H9 (cell line): ENCODE data around the gene IQCE. TPM values are rescaled to one million over a fixed set of nuclear protein-coding genes. Genes with fewer than 3 reads are reported as not detected.

Experiments
- DNase-seq: peaks from one replicate; pipeline ENCODE4 v3.0.0-alpha.2; 2017
- H2AFZ ChIP-seq: one replicate; pipeline ENCODE4 v1.6.1; 2013; ENCODE audit warnings: mild to moderate bottlenecking, low read length, control low read depth, moderate library complexity
- H2AK5ac ChIP-seq: 2 replicates; pipeline ENCODE4 v1.6.1; 2013; ENCODE audit warnings: low read length, control low read depth, mixed read lengths; ENCODE audit not compliant: insufficient read length
- H2BK120ac ChIP-seq: one replicate; pipeline ENCODE4 v1.6.1; 2013; ENCODE audit warnings: low read depth, mild to moderate bottlenecking, low read length, control low read depth, inconsistent platforms; ENCODE audit not compliant: poor library complexity, severe bottlenecking
- H2BK12ac ChIP-seq: 2 replicates; pipeline ENCODE4 v1.6.1; 2013; ENCODE audit warnings: low read length, control low read depth, mixed read lengths, low read depth; ENCODE audit not compliant: insufficient read length
- H2BK15ac ChIP-seq: 2 replicates; pipeline ENCODE4 v1.6.1; 2013; ENCODE audit warnings: low read depth, low read length, control low read depth
- H2BK20ac ChIP-seq: one replicate; pipeline ENCODE4 v1.6.1; 2013; ENCODE audit warnings: low read depth, mild to moderate bottlenecking, low read length, control low read depth, inconsistent platforms; ENCODE audit not compliant: poor library complexity, severe bottlenecking
- H2BK5ac ChIP-seq: 2 replicates; pipeline ENCODE4 v1.6.1; 2013; ENCODE audit warnings: low read length, control low read depth, mixed read lengths; ENCODE audit not compliant: insufficient read length
- H3K14ac ChIP-seq: 2 replicates; pipeline ENCODE4 v1.6.1; 2013; ENCODE audit warnings: low read length, control low read depth; ENCODE audit not compliant: insufficient read depth
- H3K18ac ChIP-seq: 2 replicates; pipeline ENCODE4 v1.6.1; 2013; ENCODE audit warnings: low read depth, mild to moderate bottlenecking, mixed read lengths, low read length, control low read depth; ENCODE audit not compliant: insufficient read length
- H3K23ac ChIP-seq: 2 replicates; pipeline ENCODE4 v1.6.1; 2013; ENCODE audit warnings: low read length, control low read depth, mixed read lengths, low read depth; ENCODE audit not compliant: insufficient read length
- H3K23me2 ChIP-seq: 2 replicates; pipeline ENCODE4 v1.6.1; 2013; ENCODE audit warnings: low read depth, mild to moderate bottlenecking, mixed read lengths, low read length, control low read depth; ENCODE audit not compliant: insufficient read length, poor library complexity, severe bottlenecking
- H3K27ac ChIP-seq: 2 replicates; pipeline ENCODE4 v1.5.1; 2013; ENCODE audit warnings: low read length, control low read depth, mixed read lengths, low read depth; ENCODE audit not compliant: insufficient read length
- H3K27me3 ChIP-seq: 2 replicates; pipeline ENCODE4 v1.6.1; 2013; ENCODE audit warnings: low read length, control low read depth, inconsistent platforms; ENCODE audit not compliant: insufficient read depth
- H3K4ac ChIP-seq: 2 replicates; pipeline ENCODE4 v1.6.1; 2013; ENCODE audit warnings: low read depth, mild to moderate bottlenecking, control low read depth, inconsistent platforms, low read length, moderate library complexity
- H3K4me1 ChIP-seq: 2 replicates; pipeline ENCODE4 v1.6.1; 2013; ENCODE audit warnings: low read length, control low read depth, inconsistent platforms; ENCODE audit not compliant: insufficient read depth
- H3K4me2 ChIP-seq: 2 replicates; pipeline ENCODE4 v1.6.1; 2013; ENCODE audit warnings: low read length, control low read depth, mixed read lengths; ENCODE audit not compliant: insufficient read length, insufficient read depth
- H3K56ac ChIP-seq: 2 replicates; pipeline ENCODE4 v1.6.1; 2013; ENCODE audit warnings: low read depth, mild to moderate bottlenecking, mixed read lengths, low read length, control low read depth; ENCODE audit not compliant: insufficient read length
- H3K79me1 ChIP-seq: 2 replicates; pipeline ENCODE4 v1.6.1; 2013; ENCODE audit warnings: low read depth, mild to moderate bottlenecking, moderate library complexity, low read length, control low read depth, inconsistent platforms; ENCODE audit not compliant: insufficient read depth, poor library complexity, severe bottlenecking
- H3K79me2 ChIP-seq: 2 replicates; pipeline ENCODE4 v1.6.1; 2013; ENCODE audit warnings: low read length, control low read depth, inconsistent platforms; ENCODE audit not compliant: insufficient read depth
- H3K9ac ChIP-seq: 2 replicates; pipeline ENCODE4 v1.6.1; 2013; ENCODE audit warnings: low read length, control low read depth, mixed read lengths; ENCODE audit not compliant: insufficient read length; ENCODE audit errors: extremely low read depth
- H3K9me3 ChIP-seq: one replicate; pipeline ENCODE4 v1.6.1; 2013; ENCODE audit warnings: low read depth, low read length, inconsistent platforms; ENCODE audit not compliant: control insufficient read depth
- H3T11ph ChIP-seq: one replicate; pipeline ENCODE4 v1.6.1; 2013; ENCODE audit warnings: mild to moderate bottlenecking, low read length, control low read depth, inconsistent platforms
- H4K20me1 ChIP-seq: one replicate; pipeline ENCODE4 v1.6.1; 2013; ENCODE audit not compliant: control insufficient read depth, insufficient read length, insufficient read depth
- H4K5ac ChIP-seq: 2 replicates; pipeline ENCODE4 v1.6.1; 2013; ENCODE audit warnings: low read depth, mild to moderate bottlenecking, mixed read lengths, low read length, control low read depth; ENCODE audit not compliant: insufficient read length
- H4K8ac ChIP-seq: replicated peaks from 2 replicates; pipeline ENCODE4 v1.6.1; 2013; ENCODE audit warnings: low read length, control low read depth, mixed read lengths, low read depth; ENCODE audit not compliant: insufficient read length
- H4K91ac ChIP-seq: 2 replicates; pipeline ENCODE4 v1.6.1; 2013; ENCODE audit warnings: low read depth, mild to moderate bottlenecking, moderate library complexity, mixed read lengths, low read length, control low read depth; ENCODE audit not compliant: insufficient read length
- H3K27ac Mint-ChIP-seq, 3 experiments: 2 replicates in 2 of 3; 3 replicates in 1 of 3; pipeline ENCODE4 v1.8.0; 2020 to 2021; ENCODE audit warnings: mixed read lengths in 3 of 3, mild to moderate bottlenecking in 1 of 3, moderate library complexity in 1 of 3
- H3K27me3 Mint-ChIP-seq: 2 replicates; pipeline ENCODE4 v1.8.0; 2021; ENCODE audit warnings: low read depth, mild to moderate bottlenecking, moderate library complexity, mixed read lengths
- H3K36me3 Mint-ChIP-seq, 3 experiments: 2 replicates in 2 of 3; 3 replicates in 1 of 3; pipeline ENCODE4 v1.8.0; 2020 to 2021; ENCODE audit warnings: low read depth in 3 of 3, mixed read lengths in 3 of 3; ENCODE audit not compliant: insufficient read depth in 1 of 3
- H3K4me1 Mint-ChIP-seq, 2 experiments: 2 replicates each; pipeline ENCODE4 v1.8.0; 2020; ENCODE audit warnings: mixed read lengths in 2 of 2
- H3K4me3 Mint-ChIP-seq, 2 experiments: 2 replicates in 1 of 2; 3 replicates in 1 of 2; pipeline ENCODE4 v1.8.0; 2020 to 2021; ENCODE audit warnings: mild to moderate bottlenecking in 2 of 2, mixed read lengths in 2 of 2, moderate library complexity in 1 of 2
- H3K9me3 Mint-ChIP-seq, 2 experiments: 2 replicates in 1 of 2; 3 replicates in 1 of 2; pipeline ENCODE4 v1.8.0; 2020; ENCODE audit warnings: mild to moderate bottlenecking in 2 of 2, mixed read lengths in 2 of 2, moderate library complexity in 1 of 2
- CTCF ChIP-seq: fragments of 200-600 bp; sonication (generic); conservative IDR thresholded peaks from 3 replicates; pipeline ENCODE4 v1.8.0; 2021; ENCODE audit warnings: antibody characterized with exemption, mild to moderate bottlenecking
- WGBS: extraction: QIAGEN DNeasy Blood & Tissue Kit; methylation state at CpG from one replicate; pipeline ENCODE4 v1.1.7; 2013; ENCODE audit warnings: missing lambda C conversion rate, low lambda C conversion rate, mixed read lengths; ENCODE audit not compliant: insufficient read length; ENCODE audit errors: extremely low coverage; 5-methylcytosine and 5-hydroxymethylcytosine counted together
- total RNA-seq: library from RNA; stranded (reverse); gene quantifications from 2 replicates; pipeline ENCODE4 v1.2.1, GENCODE V29; 2021

IQCE gene
- total RNA-seq, 1 experiment from 2014 or later = 7.0 TPM

- no peak for DNase-seq
- H2AK5ac ChIP-seq = no peak overlapping the region
- H3K9ac ChIP-seq = no peak overlapping the region
- H2BK20ac ChIP-seq = no peak overlapping the region
- no CpG with 5 or more reads among the region's 33 CpGs for WGBS
- H4K8ac ChIP-seq = no peak overlapping the region
- TF ChIP-seq CTCF = no peak
- Mint-ChIP-seq H3K27me3 (peaks cover 4% of the 10 kb centered on the region), H3K4me1 (peaks cover 28 to 45% of the 10 kb centered on the region in 2 experiments), H3K4me3 (no peak overlapping the region), H3K9me3 (no peaks in the 10 kb centered on the region; a peak in 2 of 5 replicates), H3K27ac (no peak overlapping the region), H3K36me3 (no peaks in the 10 kb centered on the region)
- no peak overlapping the region for H2BK120ac ChIP-seq
- no peak overlapping the region for H3K4me2 ChIP-seq
- no peak overlapping the region for H3K27ac ChIP-seq
- H3K27me3 ChIP-seq = no peaks in the 10 kb centered on the region
- H2BK5ac ChIP-seq = peak overlapping the region; percentile 8
- no peak overlapping the region for H3K4ac ChIP-seq
- no peak overlapping the region for H2AFZ ChIP-seq
- H3K14ac ChIP-seq = 0 out of 2 replicates have a peak overlapping the region, but pooled peaks have one; percentile 8
- H4K20me1 ChIP-seq = no peaks in the 10 kb centered on the region
- H2BK12ac ChIP-seq = no peak overlapping the region
- H3K79me2 ChIP-seq = no peaks in the 10 kb centered on the region
- H3K18ac ChIP-seq = no peak overlapping the region
- peaks cover 10% of the 10 kb centered on the region; the same call in 1 of the 2 replicates for H3K4me1 ChIP-seq
- no peak overlapping the region for H3K23ac ChIP-seq
- H3K9me3 ChIP-seq = no peaks in the 10 kb centered on the region
- no peak overlapping the region for H3T11ph ChIP-seq
- H4K5ac ChIP-seq = no peak overlapping the region
- no peaks in the 10 kb centered on the region for H3K23me2 ChIP-seq
- no peak overlapping the region for H4K91ac ChIP-seq
- H2BK15ac ChIP-seq = no peak overlapping the region; the same call in 1 of the 2 replicates
- no peaks in the 10 kb centered on the region for H3K79me1 ChIP-seq
- no peak overlapping the region for H3K56ac ChIP-seq
Measured at GRCh38 chr7:2616387-2617324, 57.9 kb downstream of the IQCE start.
